Measurements from ENCODE around the gene MPP1.

The MPP1 gene

DNA sequence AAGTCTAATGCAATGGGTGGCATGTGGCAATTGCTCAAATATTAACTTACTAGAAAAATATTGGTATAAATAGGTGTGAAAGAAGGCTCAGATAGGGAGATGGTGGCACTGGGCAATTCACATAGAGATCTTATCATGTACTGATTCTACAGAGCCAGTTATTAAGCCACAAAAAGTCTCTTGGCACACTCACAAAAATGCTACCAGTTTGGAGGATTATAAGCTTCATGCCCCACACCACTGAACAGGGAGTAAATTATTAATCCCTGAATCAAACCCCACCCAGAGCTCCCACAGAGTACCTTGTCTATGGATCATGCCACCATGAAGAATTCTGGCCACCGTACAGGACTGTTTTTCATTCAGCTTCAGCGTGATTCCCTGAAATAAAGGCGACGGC, 13.8 kb downstream of the MPP1 start:
- no peak overlapping the region for H3K27ac ChIP-seq
- POLR2A ChIA-PET (ENCODE audit: low non-redundant PET), result no interaction called here
- CTCF ChIA-PET, result no interaction called here
- TF ChIP-seq, protein P1, sequence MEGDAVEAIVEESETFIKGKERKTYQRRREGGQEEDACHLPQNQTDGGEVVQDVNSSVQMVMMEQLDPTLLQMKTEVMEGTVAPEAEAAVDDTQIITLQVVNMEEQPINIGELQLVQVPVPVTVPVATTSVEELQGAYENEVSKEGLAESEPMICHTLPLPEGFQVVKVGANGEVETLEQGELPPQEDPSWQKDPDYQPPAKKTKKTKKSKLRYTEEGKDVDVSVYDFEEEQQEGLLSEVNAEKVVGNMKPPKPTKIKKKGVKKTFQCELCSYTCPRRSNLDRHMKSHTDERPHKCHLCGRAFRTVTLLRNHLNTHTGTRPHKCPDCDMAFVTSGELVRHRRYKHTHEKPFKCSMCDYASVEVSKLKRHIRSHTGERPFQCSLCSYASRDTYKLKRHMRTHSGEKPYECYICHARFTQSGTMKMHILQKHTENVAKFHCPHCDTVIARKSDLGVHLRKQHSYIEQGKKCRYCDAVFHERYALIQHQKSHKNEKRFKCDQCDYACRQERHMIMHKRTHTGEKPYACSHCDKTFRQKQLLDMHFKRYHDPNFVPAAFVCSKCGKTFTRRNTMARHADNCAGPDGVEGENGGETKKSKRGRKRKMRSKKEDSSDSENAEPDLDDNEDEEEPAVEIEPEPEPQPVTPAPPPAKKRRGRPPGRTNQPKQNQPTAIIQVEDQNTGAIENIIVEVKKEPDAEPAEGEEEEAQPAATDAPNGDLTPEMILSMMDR (conservative IDR thresholded peaks at IDR 0.05; ENCODE audit: low read depth), result no peak
- DNase-seq (ENCODE audit: low spot score), result no peak

DNA sequence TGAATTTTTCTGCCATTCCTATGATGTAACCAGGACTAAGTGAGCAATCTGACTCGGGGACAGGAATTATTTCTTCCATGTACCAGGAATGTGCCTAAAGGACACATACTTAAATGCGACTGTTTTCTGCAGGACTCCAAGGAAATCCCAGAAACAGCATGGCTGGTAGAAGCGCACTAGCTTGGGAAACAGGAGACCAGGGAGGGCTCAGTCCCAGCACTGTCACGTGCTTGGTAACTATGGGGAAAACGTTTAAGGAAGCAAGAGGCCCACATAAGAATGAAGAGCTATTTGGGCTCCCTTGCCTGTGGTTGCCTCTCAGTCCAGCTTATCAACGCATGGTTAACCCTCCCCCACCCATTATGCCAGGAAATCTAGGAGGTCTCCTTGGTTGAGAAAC, 19.6 kb downstream of the MPP1 start:
- no peak overlapping the region for H3K27ac ChIP-seq
- DNase-seq (ENCODE audit: low spot score), result no peak
- POLR2A ChIA-PET (ENCODE audit: low non-redundant PET), result no interaction called here
- CTCF ChIA-PET, result no interaction called here
- TF ChIP-seq, protein P1 (conservative IDR thresholded peaks at IDR 0.05; ENCODE audit: low read depth), result no peak

DNA sequence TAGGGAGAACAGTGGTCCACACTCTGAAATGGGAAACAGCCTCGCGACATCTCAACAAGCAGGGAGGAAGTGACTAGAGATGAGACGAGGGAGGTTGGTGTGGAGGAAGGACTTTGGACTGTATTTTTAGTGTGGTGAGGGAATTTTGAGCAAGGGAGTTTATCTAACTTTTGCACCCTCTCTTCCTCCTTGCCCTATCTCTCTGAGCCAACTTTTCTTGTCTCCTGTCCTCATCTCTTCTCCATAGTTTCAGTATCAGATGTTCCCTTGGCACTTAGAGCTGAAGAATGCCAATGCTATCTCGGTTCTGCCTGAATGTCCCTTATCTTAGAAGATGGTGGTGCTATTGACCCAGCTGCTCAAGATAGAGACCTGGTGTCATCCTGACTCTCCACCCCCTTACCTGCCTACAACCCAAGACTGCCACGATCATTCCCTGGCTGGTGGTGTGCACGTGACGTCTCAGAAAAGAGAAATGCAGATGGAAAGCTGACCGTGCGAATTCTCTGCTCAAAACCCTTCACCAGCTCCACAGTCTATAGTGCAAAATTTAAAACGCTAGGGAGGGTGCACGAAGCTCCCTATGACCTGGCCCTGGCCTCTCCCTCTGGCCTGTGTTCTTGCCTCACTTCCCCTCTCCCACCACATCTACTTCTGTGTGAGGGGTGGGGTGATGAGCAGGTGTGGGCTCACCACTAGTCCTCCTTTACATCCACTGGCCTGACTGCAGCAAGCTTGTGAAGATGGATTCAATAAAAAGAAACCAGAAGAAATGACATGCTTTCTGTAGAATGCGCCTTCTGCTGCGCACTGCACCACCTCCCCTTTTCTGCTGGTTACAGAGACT, 20.9 kb downstream of the MPP1 start:
- POLR2A ChIA-PET (ENCODE audit: low non-redundant PET), result no interaction called here
- TF ChIP-seq, protein P1 (conservative IDR thresholded peaks at IDR 0.05; ENCODE audit: low read depth), result no peak
- DNase-seq (ENCODE audit: low spot score), result no peak
- H3K27ac ChIP-seq, result no peak overlapping the region
- CTCF ChIA-PET, result no interaction called here

DNA sequence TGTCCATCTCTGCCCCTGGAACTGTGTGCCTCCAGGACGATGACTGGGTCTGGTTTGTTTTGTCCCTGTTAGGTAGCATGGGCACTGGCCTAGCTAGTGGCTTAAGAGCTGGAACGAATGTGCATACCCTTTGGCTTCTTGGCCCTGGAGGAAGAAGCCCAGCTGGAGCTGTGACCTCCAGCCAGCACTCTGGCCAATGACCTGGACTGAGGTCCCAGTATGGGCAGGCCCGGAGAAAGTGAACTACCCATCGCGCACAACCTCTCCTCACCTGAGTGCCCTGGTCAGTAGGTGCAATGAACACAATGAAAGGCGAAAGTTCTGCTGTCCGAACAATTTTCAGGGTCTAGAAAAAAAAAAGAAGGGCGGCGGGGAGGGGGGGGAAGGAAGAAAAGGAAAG, 24.3 kb downstream of the MPP1 start:
- POLR2A ChIA-PET (ENCODE audit: low non-redundant PET), result no interaction called here
- CTCF ChIA-PET, result no interaction called here
- no peak for DNase-seq (ENCODE audit: low spot score)
- H3K27ac ChIP-seq, result no peak overlapping the region
- TF ChIP-seq, protein P1 (conservative IDR thresholded peaks at IDR 0.05; ENCODE audit: low read depth), result no peak

DNA sequence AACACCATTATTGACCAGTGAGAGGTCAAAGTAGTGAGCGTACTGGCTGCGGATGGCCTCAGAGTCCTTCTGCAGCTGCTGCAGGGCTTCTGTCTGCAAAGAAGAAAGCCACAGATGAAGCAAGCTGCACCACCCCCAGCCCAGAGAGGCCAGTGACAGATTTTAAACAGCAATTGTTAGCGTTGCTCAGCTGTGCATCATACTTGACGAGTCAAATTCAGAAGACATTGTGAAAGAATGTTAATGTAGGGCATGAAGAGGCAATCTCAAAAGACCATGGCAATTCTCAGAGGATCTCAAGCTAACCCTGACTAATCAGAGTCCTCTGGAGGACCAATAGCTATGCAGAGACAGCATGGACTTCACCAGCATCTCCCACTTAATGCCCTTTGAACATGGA, 26.0 kb downstream of the MPP1 start:
- H3K27ac ChIP-seq, result no peak overlapping the region
- no peak for DNase-seq (ENCODE audit: low spot score)
- ChIA-PET CTCF (no interaction called here), POLR2A (ENCODE audit: low non-redundant PET) (no interaction called here)
- TF ChIP-seq, protein P1 (conservative IDR thresholded peaks at IDR 0.05; ENCODE audit: low read depth), result no peak

DNA sequence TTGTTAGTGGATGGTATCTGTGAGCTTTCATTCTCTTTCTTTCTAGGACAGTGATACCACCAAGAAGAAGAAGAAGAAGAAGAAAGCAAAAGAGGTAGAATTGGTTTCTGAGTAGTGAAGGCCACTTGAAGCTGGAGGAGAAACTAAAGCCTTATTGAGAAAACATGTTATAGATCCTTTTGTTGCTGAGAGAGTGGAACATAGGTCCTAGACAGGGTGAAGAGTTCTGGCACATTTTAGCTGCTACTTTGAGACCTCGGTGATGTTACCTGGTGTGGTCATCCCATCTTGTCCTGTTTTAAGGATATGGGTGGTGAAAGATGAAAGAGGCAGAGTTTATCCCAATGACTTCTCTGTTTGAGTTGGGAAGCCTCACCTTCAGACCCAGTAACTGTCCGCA, 28.5 kb downstream of the MPP1 start:
- ChIA-PET POLR2A (ENCODE audit: low non-redundant PET) (no interaction called here), CTCF (no interaction called here)
- H3K27ac ChIP-seq, result no peak overlapping the region
- TF ChIP-seq, protein P1 (conservative IDR thresholded peaks at IDR 0.05; ENCODE audit: low read depth), result no peak
- no peak for DNase-seq (ENCODE audit: low spot score)
